Lung (tissue), 12 donors: ENCODE measurements around the gene TMEM176A. TPM values are rescaled to one million over a fixed set of nuclear protein-coding genes. Genes with fewer than 3 reads are reported as not detected.

Source experiments
- ATAC-seq: fragments of 200-7000 bp; cut with Tn5 transposase; one replicate; pipeline ENCODE4 v1.9.1; 2020; ENCODE audit warnings: moderate number of reproducible peaks; ENCODE audit not compliant: insufficient read depth, low FRiP score
- DNase-seq, 3 donors: peaks; one replicate each; pipeline ENCODE4 v3.0.0-alpha.2; 2013 to 2017
- H3K27ac ChIP-seq, 2 donors: one replicate each; pipeline ENCODE4 v1.5.1; 2013; ENCODE audit warnings: mild to moderate bottlenecking in 2 of 2, moderate library complexity in 2 of 2, control low read depth in 1 of 2, inconsistent platforms in 1 of 2, low read depth in 1 of 2, low read length in 1 of 2
- H3K27me3 ChIP-seq, 3 donors: one replicate each; pipeline ENCODE4 v1.5.1; 2013; ENCODE audit warnings: low read length in 2 of 3; ENCODE audit not compliant: control insufficient read depth in 3 of 3, insufficient read depth in 3 of 3
- H3K36me3 ChIP-seq, 4 donors: one replicate each; pipeline ENCODE4 v1.5.1; 2013; ENCODE audit warnings: low read length in 4 of 4, mild to moderate bottlenecking in 1 of 4, moderate library complexity in 1 of 4; ENCODE audit not compliant: control insufficient read depth in 4 of 4, insufficient read depth in 4 of 4
- H3K4me1 ChIP-seq, 5 donors: one replicate each; pipeline ENCODE4 v1.5.1; 2013; ENCODE audit warnings: low read length in 5 of 5, mild to moderate bottlenecking in 2 of 5, moderate library complexity in 1 of 5; ENCODE audit not compliant: control insufficient read depth in 5 of 5, insufficient read depth in 5 of 5
- H3K4me3 ChIP-seq: one replicate; pipeline ENCODE4 v1.5.1; 2013; ENCODE audit warnings: mild to moderate bottlenecking, control low read depth, moderate library complexity
- H3K9ac ChIP-seq, 2 donors: one replicate each; pipeline ENCODE4 v1.5.1; 2013; ENCODE audit warnings: low read length in 2 of 2, control low read depth in 1 of 2; ENCODE audit not compliant: insufficient read depth in 1 of 2
- H3K9me3 ChIP-seq, 4 donors: one replicate each; pipeline ENCODE4 v1.5.1; 2013; ENCODE audit warnings: low read length in 3 of 4, mild to moderate bottlenecking in 1 of 4, moderate library complexity in 1 of 4; ENCODE audit not compliant: control insufficient read depth in 4 of 4, insufficient read depth in 3 of 4
- CTCF ChIP-seq: IDR thresholded peaks from 2 replicates; pipeline ENCODE4 v1.5.1; 2012; ENCODE audit warnings: mild to moderate bottlenecking; ENCODE audit errors: control extremely low read depth, extremely low read depth
- WGBS, 2 donors: extraction: QIAGEN DNeasy Blood & Tissue Kit; methylation state at CpG; one replicate each; pipeline ENCODE4 v1.1.7; 2013; 5-methylcytosine and 5-hydroxymethylcytosine counted together
- polyA plus RNA-seq, 2 donors: library from polyadenylated mRNA; stranded (reverse); fragments of 200-250 nt; gene quantifications; one replicate each; pipeline ENCODE4 v1.2.1, GENCODE V29; 2013
- total RNA-seq, 2 donors: library from RNA; depleted of rRNA in 1 of 2; stranded (reverse); fragments of >200 nt in 1 of 2; gene quantifications; one replicate each; pipeline ENCODE4 v1.2.1, GENCODE V29; 2014 to 2021
- donor health status: control.
- donor health status: control.
- donor health status: Bipolar disorder and iron deficiency.
- donor health status: healthy.
- donor health status: DM: yes; HTN: yes; CAD: no.

The TMEM176A gene
- total and polyA plus RNA-seq, 4 donors, result 18.3 to 33.1 (median 23.3) TPM

GRCh38 chr7:150753826-150754603 is 46.6 kb upstream of the TMEM176A start:
- peak in 2 of 3 donors; percentile 36 to 53 for DNase-seq
- H3K27ac ChIP-seq, result peak overlapping the region in 1 of 2 donors; percentile 77

GRCh38 chr7:150754951-150755350 is 45.6 kb upstream of the TMEM176A start:
- no peaks in the 10 kb centered on the region for H3K9me3 ChIP-seq

More at GRCh38 chr7:150753826-150754603, 46.6 kb upstream of the TMEM176A start:
- Histone ChIP-seq H3K4me1 (peaks cover 0 to 7% (median 0%) of the 10 kb centered on the region in 5 donors), H3K36me3 (no peaks in the 10 kb centered on the region), H3K4me3 (no peak overlapping the region), H3K9me3 (no peaks in the 10 kb centered on the region), H3K9ac (no peak overlapping the region), H3K27me3 (no peaks in the 10 kb centered on the region)
- no peak for TF ChIP-seq CTCF
- ATAC-seq, result peak; percentile 43
- WGBS, 2 donors, result 47 to 51% methylated on average over 3 of the region's 3 CpGs

GRCh38 chr7:150755473-150756099 is 45.0 kb upstream of the TMEM176A start:
- H3K9ac ChIP-seq, result no peak overlapping the region
- peaks cover 0 to 7% (median 0%) of the 10 kb centered on the region in 5 donors for H3K4me1 ChIP-seq
- peak overlapping the region; percentile 13 to 72 for H3K27ac ChIP-seq
- WGBS, 2 donors, result 44 to 55% methylated on average over 4 of the region's 4 CpGs
- no peak for DNase-seq
- H3K27me3 ChIP-seq, result no peaks in the 10 kb centered on the region
- H3K9me3 ChIP-seq, result no peaks in the 10 kb centered on the region
- ATAC-seq, result peak; percentile 46
- no peak for TF ChIP-seq CTCF
- no peaks in the 10 kb centered on the region for H3K36me3 ChIP-seq
- H3K4me3 ChIP-seq, result no peak overlapping the region

More at GRCh38 chr7:150754951-150755350, 45.6 kb upstream of the TMEM176A start:
- no peak for TF ChIP-seq CTCF
- Histone ChIP-seq H3K9ac (no peak overlapping the region), H3K4me3 (no peak overlapping the region), H3K27me3 (no peaks in the 10 kb centered on the region), H3K36me3 (no peaks in the 10 kb centered on the region), H3K4me1 (peaks cover 0 to 7% (median 0%) of the 10 kb centered on the region in 5 donors), H3K27ac (peak overlapping the region in 1 of 2 donors; percentile 28)
- ATAC-seq (no peak), DNase-seq (no peak)
